ENCODE measurements around the gene GRIA3. TPM values are rescaled to one million over a fixed set of nuclear protein-coding genes. Genes with fewer than 3 reads are reported as not detected.

GRIA3 gene
- total RNA-seq, 1 experiment from 2014 or later = not detected

- Histone ChIP-seq H3K9ac (ENCODE audit: low read length) (no peak overlapping the region), H2AFZ (ENCODE audit: low read length) (no peak overlapping the region), H3K9me2 (replicated peaks; ENCODE audit: low read length) (no peaks in the 10 kb centered on the region), H3K9me3 (ENCODE audit: low read length) (no peaks in the 10 kb centered on the region), H3K4me3 (ENCODE audit: low read length) (no peak overlapping the region), H3F3A (ENCODE audit: low read length, unreplicated experiment) (no peaks in the 10 kb centered on the region), H3K27me3 (ENCODE audit: low read length) (no peaks in the 10 kb centered on the region), H3K27ac (ENCODE audit: low read length) (no peak overlapping the region), H3K36me3 (ENCODE audit: low read depth, low read length) (no peaks in the 10 kb centered on the region), H3K4me2 (ENCODE audit: low read length) (no peak overlapping the region), H4K20me1 (ENCODE audit: low read length) (no peaks in the 10 kb centered on the region), H3K79me2 (ENCODE audit: low read length) (no peaks in the 10 kb centered on the region), H3K4me1 (ENCODE audit: insufficient read depth, low read length) (no peaks in the 10 kb centered on the region)
- ATAC-seq (no peak), DNase-seq (no peak)
- POLR2A ChIA-PET (ENCODE audit: unreplicated experiment) = no interaction called here
- TF ChIP-seq CTCF (conservative IDR thresholded peaks at IDR 0.05; ENCODE audit: low read depth, low read length) (no peak), EZH2 (IDR thresholded peaks at IDR 0.05; ENCODE audit: low read length, unreplicated experiment) (no peak), EZH2phosphoT487 (IDR thresholded peaks at IDR 0.05; ENCODE audit: borderline replicate concordance, low read length) (no peak)
- no TSS peak for BruUV-seq (replicated peaks)
- CTCF ChIA-PET = no interaction called here
- intact Hi-C loops (cut with micrococcal nuclease) = no loop called here
Measured at GRCh38 chrX:123476611-123477219, 292.6 kb downstream of the GRIA3 start.

GRCh38 chrX:123477673-123478072, 293.6 kb downstream of the GRIA3 start:
- no peaks in the 10 kb centered on the region for H3K79me2 ChIP-seq (ENCODE audit: low read length)
- DNase-seq = no peak
- ChIA-PET CTCF (no interaction called here), POLR2A (ENCODE audit: unreplicated experiment) (no interaction called here)
- H3K4me2 ChIP-seq (ENCODE audit: low read length) = no peak overlapping the region
- H3K9ac ChIP-seq (ENCODE audit: low read length) = no peak overlapping the region
- no peaks in the 10 kb centered on the region for H3K36me3 ChIP-seq (ENCODE audit: low read depth, low read length)
- no peaks in the 10 kb centered on the region for H3K4me1 ChIP-seq (ENCODE audit: insufficient read depth, low read length)
- H3K9me3 ChIP-seq (ENCODE audit: low read length) = no peaks in the 10 kb centered on the region
- no peak overlapping the region for H3K4me3 ChIP-seq (ENCODE audit: low read length)
- no peaks in the 10 kb centered on the region for H3K9me2 ChIP-seq (replicated peaks; ENCODE audit: low read length)
- intact Hi-C loops (cut with micrococcal nuclease) = no loop called here
- no peaks in the 10 kb centered on the region for H4K20me1 ChIP-seq (ENCODE audit: low read length)
- no peak for ATAC-seq
- H2AFZ ChIP-seq (ENCODE audit: low read length) = no peak overlapping the region
- no peaks in the 10 kb centered on the region for H3K27me3 ChIP-seq (ENCODE audit: low read length)
- no peaks in the 10 kb centered on the region for H3F3A ChIP-seq (ENCODE audit: low read length, unreplicated experiment)
- H3K27ac ChIP-seq (ENCODE audit: low read length) = no peak overlapping the region
- no peak for TF ChIP-seq EZH2 (IDR thresholded peaks at IDR 0.05; ENCODE audit: low read length, unreplicated experiment)
- TF ChIP-seq EZH2phosphoT487 (IDR thresholded peaks at IDR 0.05; ENCODE audit: borderline replicate concordance, low read length) = no peak
- TF ChIP-seq CTCF (conservative IDR thresholded peaks at IDR 0.05; ENCODE audit: low read depth, low read length) = no peak
- no TSS peak for BruUV-seq (replicated peaks)

- intact Hi-C loops (cut with micrococcal nuclease) = no loop called here
- H4K20me1 ChIP-seq (ENCODE audit: low read length) = no peaks in the 10 kb centered on the region
- ATAC-seq (no peak), DNase-seq (no peak)
- no peak overlapping the region for H3K4me2 ChIP-seq (ENCODE audit: low read length)
- no TSS peak for BruUV-seq (replicated peaks)
- H3K4me3 ChIP-seq (ENCODE audit: low read length) = no peak overlapping the region
- ChIA-PET POLR2A (ENCODE audit: unreplicated experiment) (no interaction called here), CTCF (no interaction called here)
- no peaks in the 10 kb centered on the region for H3K36me3 ChIP-seq (ENCODE audit: low read depth, low read length)
- H3F3A ChIP-seq (ENCODE audit: low read length, unreplicated experiment) = no peaks in the 10 kb centered on the region
- no peaks in the 10 kb centered on the region for H3K27me3 ChIP-seq (ENCODE audit: low read length)
- TF ChIP-seq EZH2 (IDR thresholded peaks at IDR 0.05; ENCODE audit: low read length, unreplicated experiment) (no peak), EZH2phosphoT487 (IDR thresholded peaks at IDR 0.05; ENCODE audit: borderline replicate concordance, low read length) (no peak), CTCF (conservative IDR thresholded peaks at IDR 0.05; ENCODE audit: low read depth, low read length) (no peak)
- H2AFZ ChIP-seq (ENCODE audit: low read length) = no peak overlapping the region
- H3K27ac ChIP-seq (ENCODE audit: low read length) = no peak overlapping the region
- no peak overlapping the region for H3K9ac ChIP-seq (ENCODE audit: low read length)
- H3K9me2 ChIP-seq (replicated peaks; ENCODE audit: low read length) = no peaks in the 10 kb centered on the region
- no peaks in the 10 kb centered on the region for H3K4me1 ChIP-seq (ENCODE audit: insufficient read depth, low read length)
- no peaks in the 10 kb centered on the region for H3K9me3 ChIP-seq (ENCODE audit: low read length)
- no peaks in the 10 kb centered on the region for H3K79me2 ChIP-seq (ENCODE audit: low read length)
Measured at GRCh38 chrX:123481913-123482851, 298.1 kb downstream of the GRIA3 start.
